Activated CD8-positive, alpha-beta T cell treated with anti-CD3 and anti-CD28 coated beads, Interleukin-2, amount 10 ng/mL, durations not matched to agents 7 days and 5 days (primary cell): ENCODE measurements around the gene ASB10. TPM values are rescaled to one million over a fixed set of nuclear protein-coding genes. Genes with fewer than 3 reads are reported as not detected.

Experiments
- ATAC-seq: fragments of 150-1000 bp; cut with Tn5 transposase; one replicate; pipeline ENCODE4 v1.10.0; 2021; ENCODE audit warnings: moderate library complexity
- CTCF ChIA-PET: fragments of 350-600 bp; sonication (Branson Sonifier 250); formaldehyde crosslinking; loops from one replicate; lab custom pipeline; 2021; ENCODE audit warnings: antibody characterized with exemption; lab: Charles Lee
- POLR2A ChIA-PET: fragments of 350-600 bp; sonication (Branson Sonifier 250); formaldehyde crosslinking; loops from one replicate; lab custom pipeline; 2021; ENCODE audit warnings: antibody characterized with exemption; lab: Charles Lee
- DNase-seq: peaks from one replicate; pipeline ENCODE4 v3.0.0-alpha.2; 2020
- H3K27ac Mint-ChIP-seq: one replicate; pipeline ENCODE4 v1.8.0; 2021; ENCODE audit warnings: mild to moderate bottlenecking, mixed read lengths
- H3K27me3 Mint-ChIP-seq: one replicate; pipeline ENCODE4 v1.8.0; 2021; ENCODE audit warnings: low read depth, mixed read lengths
- H3K36me3 Mint-ChIP-seq: one replicate; pipeline ENCODE4 v1.8.0; 2021; ENCODE audit warnings: low read depth, mixed read lengths
- H3K4me1 Mint-ChIP-seq: one replicate; pipeline ENCODE4 v1.8.0; 2021; ENCODE audit warnings: low read depth, mixed read lengths
- H3K4me3 Mint-ChIP-seq: one replicate; pipeline ENCODE4 v1.8.0; 2021; ENCODE audit warnings: mild to moderate bottlenecking, mixed read lengths
- H3K9me3 Mint-ChIP-seq: one replicate; pipeline ENCODE4 v1.8.0; 2022; ENCODE audit warnings: mixed read lengths; ENCODE audit not compliant: insufficient read depth
- total RNA-seq, 2 experiments: library from RNA; stranded (reverse); gene quantifications; one replicate each; pipeline ENCODE4 v1.2.3, GENCODE V29; 2021

ASB10 gene
- total RNA-seq, 2 experiments from 2014 or later, result not detected

DNA sequence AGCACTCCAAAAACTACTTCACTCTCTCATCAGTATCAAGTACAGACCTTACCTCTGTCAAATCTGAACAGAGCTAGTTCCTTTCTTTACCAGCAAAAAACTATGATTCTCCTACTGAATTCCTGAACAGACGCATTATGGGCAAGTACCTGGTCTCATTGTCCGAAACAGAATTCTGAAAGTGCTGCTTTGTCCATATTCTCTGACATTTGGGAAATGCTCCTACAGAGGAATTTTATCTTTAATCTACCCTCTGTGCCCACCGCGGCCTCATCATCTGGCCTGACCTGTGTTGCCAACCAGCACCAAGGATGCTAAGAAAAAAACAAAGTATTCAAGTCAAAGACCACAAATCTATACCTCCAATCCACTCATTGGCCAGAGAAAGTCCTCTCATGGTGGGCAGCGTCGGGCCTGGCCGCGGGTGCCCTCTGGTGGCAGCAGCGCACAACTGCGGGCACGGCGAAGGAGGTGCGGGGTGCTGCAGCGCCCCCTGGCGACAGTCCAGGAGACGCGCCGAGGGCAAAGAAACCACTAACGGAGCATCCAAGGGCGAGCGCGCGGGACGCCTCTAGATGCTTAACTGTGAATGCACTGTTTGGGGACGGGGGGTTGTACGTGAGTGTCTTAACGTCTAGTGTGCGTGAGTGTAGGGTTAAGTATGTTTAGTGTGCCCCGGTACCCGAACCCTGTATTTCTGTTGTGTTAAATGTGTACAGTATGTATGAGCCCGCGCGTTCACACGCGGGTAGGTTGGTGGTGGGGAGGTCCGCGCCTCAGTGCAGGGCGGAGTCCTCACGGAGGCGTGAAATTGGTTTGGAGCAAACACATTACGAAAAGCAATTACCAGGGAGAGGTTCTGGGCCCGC, 14.5 kb downstream of the ASB10 start:
- ATAC-seq, result peak; percentile 74
- DNase-seq, result peak; percentile 83
- ChIA-PET POLR2A (no interaction called here), CTCF (interaction anchor here (0.6 to 1.3 kb wide), 12 partner anchors 9 to 815 kb away, joined by 3 to 12 read pairs (median 4); no protein-coding TSS in a partner anchor)
- Mint-ChIP-seq H3K27ac (no peak overlapping the region), H3K4me1 (peaks cover 13% of the 10 kb centered on the region), H3K4me3 (no peak overlapping the region), H3K27me3 (peaks cover 43% of the 10 kb centered on the region), H3K9me3 (no peaks in the 10 kb centered on the region), H3K36me3 (no peaks in the 10 kb centered on the region)

DNA sequence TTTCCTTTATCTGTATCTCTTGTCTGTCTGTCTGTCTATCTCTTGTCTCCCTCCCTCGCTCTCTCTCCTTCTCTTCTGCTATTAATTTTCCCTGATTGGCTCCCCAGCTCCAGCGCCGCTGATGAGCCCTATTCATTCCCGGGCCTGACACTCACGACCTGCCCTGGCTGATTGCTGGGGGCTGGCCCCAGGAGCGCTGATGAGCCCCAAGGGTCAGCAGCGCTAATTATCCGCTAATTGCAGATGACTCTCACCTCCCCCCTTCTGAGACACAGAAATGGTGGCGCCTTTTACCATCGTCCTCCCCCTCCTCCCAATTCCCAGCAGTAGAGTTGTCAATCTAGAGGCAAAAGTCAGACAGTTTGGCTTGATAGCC, 18.3 kb downstream of the ASB10 start:
- Mint-ChIP-seq H3K4me3 (peak overlapping the region; percentile 5), H3K36me3 (no peaks in the 10 kb centered on the region), H3K27ac (no peak overlapping the region), H3K4me1 (peaks cover 13% of the 10 kb centered on the region), H3K9me3 (no peaks in the 10 kb centered on the region), H3K27me3 (peaks cover 51% of the 10 kb centered on the region)
- DNase-seq (no peak), ATAC-seq (no peak)
- ChIA-PET CTCF (interaction anchor here (1.2 to 2.8 kb wide), 6 partner anchors 11 to 94 kb away, joined by 3 to 18 read pairs (median 4); no protein-coding TSS in a partner anchor), POLR2A (no interaction called here)

DNA sequence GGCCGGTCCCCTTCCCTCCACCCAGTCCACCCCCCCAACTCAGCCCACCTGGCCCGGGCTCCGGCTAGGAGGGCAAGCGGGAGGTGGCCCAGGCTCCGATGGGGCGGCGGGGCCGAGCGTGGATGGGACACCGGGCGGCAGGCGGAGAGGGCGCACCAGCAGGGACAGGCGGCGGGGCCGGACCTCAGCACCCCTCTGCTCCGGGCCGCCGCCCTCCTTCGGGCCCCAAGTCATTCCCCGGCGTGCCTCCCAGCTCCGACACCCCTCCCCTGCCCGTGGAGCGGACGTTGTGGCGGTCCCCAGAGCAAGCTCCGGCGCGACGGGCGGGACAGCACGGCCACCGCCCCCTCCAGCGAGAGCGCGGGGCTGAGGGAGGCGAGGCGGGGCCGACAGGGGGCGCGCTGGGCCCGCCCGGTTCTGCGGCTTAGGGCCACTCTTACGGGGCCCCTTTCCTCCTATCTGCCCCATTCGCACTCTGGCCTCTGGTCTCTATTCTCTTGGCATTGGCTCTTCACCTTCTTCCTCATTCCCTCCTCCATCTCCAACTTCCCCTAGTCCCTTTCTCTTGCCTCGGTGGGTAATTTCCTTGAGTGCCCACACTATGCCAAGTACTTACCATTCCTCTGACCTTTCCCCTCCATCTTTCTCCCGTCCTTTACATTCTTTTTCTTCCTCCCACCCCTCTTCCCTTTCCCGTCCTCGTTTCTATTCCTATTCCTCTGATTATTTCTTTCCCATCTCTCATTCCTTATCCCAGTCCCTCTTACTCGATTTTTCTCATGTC, 18.9 kb downstream of the ASB10 start:
- Mint-ChIP-seq H3K36me3 (no peaks in the 10 kb centered on the region), H3K4me3 (peak overlapping the region; percentile 5), H3K4me1 (peaks cover 13% of the 10 kb centered on the region), H3K27me3 (peaks cover 48% of the 10 kb centered on the region), H3K27ac (no peak overlapping the region), H3K9me3 (no peaks in the 10 kb centered on the region)
- peak; percentile 83 for ATAC-seq
- POLR2A ChIA-PET, result no interaction called here
- CTCF ChIA-PET, result interaction anchor here (0.9 to 2.8 kb wide), 8 partner anchors 11 to 95 kb away, joined by 3 to 18 read pairs (median 3); no protein-coding TSS in a partner anchor
- DNase-seq, result peak; percentile 68

DNA sequence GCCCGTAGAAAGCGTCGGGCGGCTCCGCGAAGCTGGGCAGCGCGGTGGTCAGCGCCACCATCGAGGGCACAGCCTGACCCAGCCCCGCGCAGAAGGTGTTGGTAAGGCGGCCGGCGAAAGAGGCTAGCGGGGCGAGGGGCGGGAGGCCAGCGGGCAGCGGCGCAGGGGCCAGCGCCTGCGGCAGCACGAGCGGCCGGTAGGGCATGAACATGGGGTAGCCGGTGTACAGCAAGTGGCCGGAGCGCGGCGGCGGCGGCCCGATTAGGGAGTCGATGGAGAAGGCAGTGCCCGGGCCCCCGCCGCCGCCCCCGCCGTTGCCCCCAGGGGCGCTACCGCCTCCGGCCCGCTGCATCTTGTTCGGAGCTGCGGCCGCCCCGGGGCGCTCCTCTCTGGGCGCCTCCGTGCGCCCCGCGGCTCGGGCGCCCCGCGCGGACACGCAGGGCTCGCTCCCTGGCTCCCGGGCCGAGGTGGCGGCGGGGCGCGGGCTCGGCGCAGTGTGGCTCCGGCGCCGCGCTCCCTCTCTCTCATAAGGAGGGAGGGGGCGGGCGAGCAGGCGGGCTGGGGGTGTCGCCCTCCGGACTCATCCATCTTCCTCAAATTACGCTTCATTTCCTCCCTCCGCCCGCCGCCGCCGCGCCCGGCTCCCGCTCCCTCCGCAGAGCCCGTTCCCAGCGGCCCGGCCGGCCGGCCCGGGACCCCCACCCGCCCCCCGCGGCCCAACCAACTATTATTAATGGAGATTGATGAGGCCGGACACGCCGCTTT, 19.7 kb downstream of the ASB10 start, which contains the start of gene GBX1:
Gene GBX1 (minus strand): TSS at position 498 of the 765 bp plus-strand sequence. CDS start 146 bp downstream, at position 352.
- ChIA-PET CTCF (interaction anchor here (0.9 to 2.8 kb wide), 10 partner anchors 10 to 95 kb away, joined by 3 to 18 read pairs (median 3); no protein-coding TSS in a partner anchor), POLR2A (no interaction called here)
- H3K27me3 Mint-ChIP-seq, result peaks cover 41% of the 10 kb centered on the region
- H3K9me3 Mint-ChIP-seq, result no peaks in the 10 kb centered on the region
- peak; percentile 45 for ATAC-seq
- H3K4me3 Mint-ChIP-seq, result peak within 1 kb of the TSS; percentile 5
- no peak within 1 kb of the TSS for H3K27ac Mint-ChIP-seq
- H3K4me1 Mint-ChIP-seq, result peaks cover 8% of the 10 kb centered on the region
- no peaks in the 10 kb centered on the region for H3K36me3 Mint-ChIP-seq
- DNase-seq, result no peak

DNA sequence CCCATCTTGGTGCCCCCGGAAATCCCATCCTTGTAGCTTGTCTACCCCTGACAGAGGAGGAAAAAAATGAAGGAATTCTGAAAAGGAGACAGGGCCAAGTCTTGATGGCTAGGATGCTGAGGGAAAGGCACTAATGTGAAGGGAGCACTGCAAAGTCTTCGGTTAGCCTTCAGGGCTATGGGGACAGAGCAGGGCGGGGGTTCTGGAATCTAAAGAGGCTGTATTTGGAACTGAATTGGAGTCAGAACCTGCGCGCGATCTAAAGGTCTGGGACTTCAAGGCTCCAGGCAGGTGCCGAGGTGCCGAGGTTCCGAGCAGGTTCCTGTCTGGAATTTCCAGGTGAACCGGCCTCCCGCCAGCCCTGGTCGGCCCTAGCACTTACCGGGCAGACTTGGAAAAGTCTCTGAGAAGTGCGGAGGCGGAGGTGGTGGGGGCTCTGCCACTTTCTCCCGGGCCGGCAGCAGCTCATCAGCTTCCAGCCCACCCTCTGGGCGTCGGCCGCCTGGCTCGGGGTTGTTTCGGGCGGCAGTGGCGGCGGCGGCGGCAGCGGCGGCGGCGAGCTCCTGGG, 20.3 kb downstream of the ASB10 start:
- peaks cover 35% of the 10 kb centered on the region for H3K27me3 Mint-ChIP-seq
- H3K4me3 Mint-ChIP-seq, result no peak overlapping the region
- H3K9me3 Mint-ChIP-seq, result no peaks in the 10 kb centered on the region
- CTCF ChIA-PET, result interaction anchor here (0.6 to 3.5 kb wide), 11 partner anchors 10 to 145 kb away, joined by 3 to 16 read pairs (median 3); no protein-coding TSS in a partner anchor
- DNase-seq (no peak), ATAC-seq (no peak)
- peaks cover 5% of the 10 kb centered on the region for H3K4me1 Mint-ChIP-seq
- no peaks in the 10 kb centered on the region for H3K36me3 Mint-ChIP-seq
- POLR2A ChIA-PET, result interaction anchor here (0.6 to 0.7 kb wide), 3 partner anchors 68 to 1389 kb away, joined by 3 to 5 read pairs (median 3); no protein-coding TSS in a partner anchor
- no peak overlapping the region for H3K27ac Mint-ChIP-seq

GRCh38 chr7:151161757-151162156, 25.3 kb downstream of the ASB10 start:
- Mint-ChIP-seq H3K4me3 (no peak overlapping the region), H3K27ac (no peak overlapping the region), H3K27me3 (peaks cover 18% of the 10 kb centered on the region), H3K36me3 (no peaks in the 10 kb centered on the region), H3K4me1 (no peaks in the 10 kb centered on the region), H3K9me3 (no peaks in the 10 kb centered on the region)
- CTCF ChIA-PET, result interaction anchor here (1.5 to 1.9 kb wide), 3 partner anchors 10 to 51 kb away, joined by 6 to 8 read pairs (median 7); no protein-coding TSS in a partner anchor
- DNase-seq (no peak), ATAC-seq (no peak)
- POLR2A ChIA-PET, result no interaction called here

- ChIA-PET POLR2A (no interaction called here), CTCF (interaction anchor here (1.1 to 2.2 kb wide), 7 partner anchors 8 to 34 kb away, joined by 3 to 8 read pairs (median 6); partner anchors contain the start of gene GBX1)
- no peak for DNase-seq
- H3K9me3 Mint-ChIP-seq, result no peaks in the 10 kb centered on the region
- H3K27ac Mint-ChIP-seq, result no peak overlapping the region
- no peak overlapping the region for H3K4me3 Mint-ChIP-seq
- H3K36me3 Mint-ChIP-seq, result no peaks in the 10 kb centered on the region
- peaks cover 30% of the 10 kb centered on the region for H3K27me3 Mint-ChIP-seq
- no peak for ATAC-seq
- no peaks in the 10 kb centered on the region for H3K4me1 Mint-ChIP-seq
Observed at GRCh38 chr7:151157645-151158329, 29.3 kb downstream of the ASB10 start.

DNA sequence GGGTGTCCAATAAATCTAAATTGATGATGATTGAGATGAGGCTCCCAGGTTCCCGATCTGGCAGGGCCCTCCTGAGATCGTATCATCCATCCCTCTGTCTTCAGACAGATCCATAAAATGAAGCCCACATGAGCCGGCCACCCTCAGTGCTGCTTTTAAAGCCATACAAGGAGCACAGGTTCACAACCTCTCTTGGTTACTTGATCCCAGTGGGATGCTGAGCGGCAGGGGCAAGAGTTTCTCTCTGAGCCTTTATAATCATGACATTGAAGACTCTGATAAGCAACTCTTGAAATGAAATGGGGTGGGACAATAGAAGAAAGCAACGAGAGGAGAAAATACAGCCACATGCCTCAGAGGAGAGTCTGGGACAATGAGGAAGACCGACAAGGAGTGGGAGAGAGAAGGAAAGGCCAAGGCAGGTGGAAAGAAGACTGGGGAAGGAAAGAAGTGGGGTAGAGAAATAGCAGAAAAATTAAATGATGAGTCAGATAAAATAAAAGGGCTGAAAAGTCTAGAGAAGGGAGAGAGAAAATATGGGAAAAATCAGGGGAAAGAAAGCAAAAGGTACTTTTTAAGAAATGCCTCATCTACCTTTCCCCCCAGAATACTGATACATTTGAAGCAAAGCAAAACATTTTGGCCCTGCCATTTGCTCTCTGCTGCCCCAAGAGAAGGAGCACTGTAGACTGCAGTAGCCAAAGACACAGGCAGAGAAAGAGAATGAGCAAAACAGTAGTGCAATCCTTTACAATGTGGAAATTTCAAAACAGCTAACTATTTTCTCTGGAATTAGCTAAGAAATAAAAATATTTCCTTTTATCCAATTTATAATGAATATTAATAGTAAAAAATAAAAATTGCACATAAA, 34.2 kb downstream of the ASB10 start:
- Mint-ChIP-seq H3K4me3 (no peak overlapping the region), H3K27ac (no peak overlapping the region), H3K4me1 (no peaks in the 10 kb centered on the region), H3K36me3 (no peaks in the 10 kb centered on the region), H3K27me3 (peaks cover 32% of the 10 kb centered on the region), H3K9me3 (no peaks in the 10 kb centered on the region)
- ATAC-seq (no peak), DNase-seq (no peak)
- CTCF ChIA-PET, result no interaction called here
- POLR2A ChIA-PET, result no interaction called here

GRCh38 chr7:151150388-151150787, 36.7 kb downstream of the ASB10 start:
- H3K27me3 Mint-ChIP-seq, result peaks cover 17% of the 10 kb centered on the region
- ChIA-PET CTCF (interaction anchor here (1.6 kb wide), 1 partner anchor 26 kb away, joined by 5 read pairs; no protein-coding TSS in a partner anchor), POLR2A (no interaction called here)
- H3K9me3 Mint-ChIP-seq, result no peaks in the 10 kb centered on the region
- H3K27ac Mint-ChIP-seq, result no peak overlapping the region
- H3K4me3 Mint-ChIP-seq, result no peak overlapping the region
- ATAC-seq (no peak), DNase-seq (no peak)
- no peaks in the 10 kb centered on the region for H3K36me3 Mint-ChIP-seq
- H3K4me1 Mint-ChIP-seq, result no peaks in the 10 kb centered on the region
